DOHH2 (cell line): Measurements from ENCODE around the gene GALNS.

Source experiments
- H3F3A ChIP-seq: fragments of 200-600 bp; sonication (generic), shearing (Covaris generic); 2 replicates; pipeline ENCODE4 v1.6.0; 2016; ENCODE audit warnings: antibody characterized with exemption, mild to moderate bottlenecking; ENCODE audit not compliant: control insufficient read depth, insufficient read depth
- H3K27ac ChIP-seq: fragments of 200-600 bp; sonication (generic); 2 replicates; pipeline ENCODE4 v1.5.1; 2014; ENCODE audit warnings: low read depth, mild to moderate bottlenecking, low read length, moderate library complexity
- H3K27me3 ChIP-seq: fragments of 200-600 bp; sonication (generic); 2 replicates; pipeline ENCODE4 v1.6.1; 2014; ENCODE audit warnings: mild to moderate bottlenecking, low read length, mixed read lengths; ENCODE audit not compliant: control insufficient read depth
- H3K36me3 ChIP-seq: fragments of 200-600 bp; sonication (generic); 2 replicates; pipeline ENCODE4 v1.6.1; 2014; ENCODE audit warnings: mild to moderate bottlenecking, low read length, moderate library complexity, mixed read lengths; ENCODE audit not compliant: control insufficient read depth
- H3K4me1 ChIP-seq: fragments of 200-600 bp; sonication (generic); 2 replicates; pipeline ENCODE4 v1.6.1; 2014; ENCODE audit warnings: mild to moderate bottlenecking, low read length, mixed read lengths; ENCODE audit not compliant: control insufficient read depth
- H3K4me2 ChIP-seq: fragments of 200-600 bp; sonication (generic); 2 replicates; pipeline ENCODE4 v1.6.0; 2014; ENCODE audit warnings: mild to moderate bottlenecking, low read length, moderate library complexity
- H3K4me3 ChIP-seq: fragments of 200-600 bp; sonication (generic); 2 replicates; pipeline ENCODE4 v1.5.1; 2014; ENCODE audit warnings: mild to moderate bottlenecking, low read length, mixed read lengths
- H3K79me2 ChIP-seq: fragments of 200-600 bp; sonication (generic); 2 replicates; pipeline ENCODE4 v1.6.1; 2014; ENCODE audit warnings: mild to moderate bottlenecking, low read length, mixed read lengths; ENCODE audit not compliant: control insufficient read depth
- H3K9me2 ChIP-seq: fragments of 200-600 bp; sonication (generic); replicated peaks from 2 replicates; pipeline ENCODE4 v1.6.1; 2014; ENCODE audit warnings: mild to moderate bottlenecking, low read length, mixed read lengths; ENCODE audit not compliant: control insufficient read depth
- H3K9me3 ChIP-seq: fragments of 200-600 bp; sonication (generic); 2 replicates; pipeline ENCODE4 v1.6.1; 2014; ENCODE audit warnings: antibody characterized with exemption, low read length, mixed read lengths; ENCODE audit not compliant: control insufficient read depth, insufficient read depth
- H4K20me1 ChIP-seq: fragments of 200-600 bp; sonication (generic); 2 replicates; pipeline ENCODE4 v1.6.0; 2014; ENCODE audit warnings: low read depth, mild to moderate bottlenecking, antibody characterized with exemption, low read length, moderate library complexity; ENCODE audit not compliant: control insufficient read depth, insufficient read depth
- EZH2phosphoT487 ChIP-seq: fragments of 200-600 bp; sonication (generic); IDR thresholded peaks from 2 replicates; pipeline ENCODE4 v1.6.1; 2017; ENCODE audit warnings: borderline replicate concordance, mild to moderate bottlenecking, antibody characterized with exemption, low read length, moderate library complexity, mixed read lengths
- TF ChIP-seq, protein P1 (sequence below): fragments of 200-600 bp; sonication (generic); IDR thresholded peaks from one replicate; pipeline ENCODE4 v1.5.1; 2014; ENCODE audit warnings: antibody characterized with exemption, mild to moderate bottlenecking, low read depth, low read length; ENCODE audit not compliant: poor library complexity, severe bottlenecking

Gene GALNS

DNA sequence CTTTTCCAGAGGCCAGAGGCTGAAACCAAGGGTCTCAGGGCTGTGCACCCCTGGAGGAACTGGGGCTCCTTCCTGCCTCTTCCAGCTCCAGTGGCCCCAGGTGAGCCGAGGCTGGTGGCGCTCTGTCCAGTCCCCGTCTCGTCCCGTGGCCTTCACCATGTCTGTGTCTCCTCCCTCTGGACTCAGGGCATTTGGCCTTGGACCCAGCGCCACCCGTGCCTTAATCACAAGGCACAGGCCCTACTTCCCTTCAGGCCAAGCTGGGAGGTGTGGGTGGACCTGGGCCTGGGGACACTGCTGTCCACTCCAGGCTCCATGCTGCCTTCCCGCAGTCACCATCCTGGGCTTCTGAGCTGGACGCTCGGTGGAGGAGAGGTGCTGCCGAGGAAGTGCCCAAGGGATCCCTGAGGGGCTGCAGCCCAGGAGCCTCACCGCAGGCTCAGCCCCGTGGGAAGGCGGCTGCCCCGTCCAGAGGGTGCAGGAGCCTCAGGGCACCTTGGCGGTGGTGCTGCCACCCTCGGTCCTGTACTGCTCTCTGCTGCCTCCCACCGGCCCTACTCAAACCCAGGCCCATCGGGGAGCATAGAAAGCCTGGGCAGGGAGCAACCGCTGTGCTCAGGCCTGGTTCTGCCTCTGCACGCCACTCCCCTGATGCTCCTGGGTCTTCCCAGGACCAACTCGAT, 35.4 kb downstream of the GALNS start:
- Histone ChIP-seq H3K9me2 (no peaks in the 10 kb centered on the region), H3K79me2 (no peaks in the 10 kb centered on the region), H4K20me1 (no peaks in the 10 kb centered on the region), H3K4me2 (no peak overlapping the region), H3K36me3 (no peaks in the 10 kb centered on the region), H3K27me3 (no peaks in the 10 kb centered on the region), H3K27ac (no peak overlapping the region), H3K4me3 (no peak overlapping the region), H3K4me1 (no peaks in the 10 kb centered on the region), H3K9me3 (no peaks in the 10 kb centered on the region), H3F3A (no peaks in the 10 kb centered on the region)
- TF ChIP-seq EZH2phosphoT487 = no peak
- TF ChIP-seq, protein P1, sequence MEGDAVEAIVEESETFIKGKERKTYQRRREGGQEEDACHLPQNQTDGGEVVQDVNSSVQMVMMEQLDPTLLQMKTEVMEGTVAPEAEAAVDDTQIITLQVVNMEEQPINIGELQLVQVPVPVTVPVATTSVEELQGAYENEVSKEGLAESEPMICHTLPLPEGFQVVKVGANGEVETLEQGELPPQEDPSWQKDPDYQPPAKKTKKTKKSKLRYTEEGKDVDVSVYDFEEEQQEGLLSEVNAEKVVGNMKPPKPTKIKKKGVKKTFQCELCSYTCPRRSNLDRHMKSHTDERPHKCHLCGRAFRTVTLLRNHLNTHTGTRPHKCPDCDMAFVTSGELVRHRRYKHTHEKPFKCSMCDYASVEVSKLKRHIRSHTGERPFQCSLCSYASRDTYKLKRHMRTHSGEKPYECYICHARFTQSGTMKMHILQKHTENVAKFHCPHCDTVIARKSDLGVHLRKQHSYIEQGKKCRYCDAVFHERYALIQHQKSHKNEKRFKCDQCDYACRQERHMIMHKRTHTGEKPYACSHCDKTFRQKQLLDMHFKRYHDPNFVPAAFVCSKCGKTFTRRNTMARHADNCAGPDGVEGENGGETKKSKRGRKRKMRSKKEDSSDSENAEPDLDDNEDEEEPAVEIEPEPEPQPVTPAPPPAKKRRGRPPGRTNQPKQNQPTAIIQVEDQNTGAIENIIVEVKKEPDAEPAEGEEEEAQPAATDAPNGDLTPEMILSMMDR = peak; percentile 42

DNA sequence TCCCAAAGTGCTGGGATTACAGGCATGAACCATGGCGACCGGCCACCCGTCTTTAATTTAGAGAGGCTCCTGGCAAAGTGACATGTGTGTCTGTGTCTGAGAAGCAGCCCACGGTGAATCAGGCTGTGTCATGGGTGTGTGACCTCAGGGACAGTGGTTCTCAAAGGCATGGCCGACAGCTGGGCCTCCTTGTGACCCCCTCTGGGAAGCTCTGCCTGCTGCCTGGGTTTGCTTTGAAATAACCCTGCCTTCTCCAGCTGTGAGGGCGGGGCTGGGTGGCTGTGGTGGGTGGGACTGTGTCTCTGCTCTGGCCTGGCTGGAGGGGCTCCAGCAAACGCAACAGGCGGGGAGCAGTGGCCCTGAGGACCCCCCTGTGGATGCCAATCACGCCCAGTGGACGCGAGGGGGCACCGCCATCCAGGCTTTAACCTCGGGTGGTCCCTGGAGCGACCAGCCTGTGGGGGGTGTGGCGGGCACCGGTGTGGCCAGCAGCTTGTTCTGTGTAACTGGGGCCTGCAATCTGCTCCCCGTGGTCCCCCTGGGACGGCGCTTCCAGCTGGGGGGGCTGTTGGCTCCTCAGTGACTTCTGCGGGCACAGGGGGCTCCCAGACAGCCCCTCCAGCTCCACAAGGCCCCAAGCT, 36.2 kb downstream of the GALNS start:
- no peaks in the 10 kb centered on the region for H3K4me1 ChIP-seq
- H3K9me3 ChIP-seq = no peaks in the 10 kb centered on the region
- no peaks in the 10 kb centered on the region for H3K36me3 ChIP-seq
- TF ChIP-seq, protein P1 = no peak
- TF ChIP-seq EZH2phosphoT487 = no peak
- H3K79me2 ChIP-seq = no peaks in the 10 kb centered on the region
- no peaks in the 10 kb centered on the region for H3K9me2 ChIP-seq
- H3K27me3 ChIP-seq = no peaks in the 10 kb centered on the region
- no peak overlapping the region for H3K27ac ChIP-seq
- H3K4me2 ChIP-seq = no peak overlapping the region
- no peaks in the 10 kb centered on the region for H3F3A ChIP-seq
- no peaks in the 10 kb centered on the region for H4K20me1 ChIP-seq
- H3K4me3 ChIP-seq = no peak overlapping the region

DNA sequence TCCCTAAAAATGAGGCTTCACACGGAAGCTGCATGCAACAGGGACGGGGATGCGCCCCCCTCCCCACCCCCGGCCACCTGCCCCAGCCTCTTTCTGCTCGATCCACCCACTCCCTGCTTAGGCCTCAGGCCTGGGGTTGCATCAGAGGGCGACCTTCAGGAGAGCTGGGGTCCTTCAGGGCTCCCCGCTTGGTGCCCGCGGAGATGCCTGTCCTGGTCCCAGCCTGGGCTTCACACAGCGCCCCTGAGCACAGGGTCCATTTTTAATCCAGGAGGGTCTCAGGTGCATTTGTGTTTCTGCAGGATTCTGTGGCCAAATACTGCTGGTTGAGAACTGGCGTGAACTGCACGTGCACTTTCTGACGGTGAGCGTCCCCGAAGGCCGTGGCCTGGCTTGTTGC, 37.6 kb downstream of the GALNS start:
- no peaks in the 10 kb centered on the region for H3K36me3 ChIP-seq
- H3K9me2 ChIP-seq = no peaks in the 10 kb centered on the region
- H3K27me3 ChIP-seq = no peaks in the 10 kb centered on the region
- no peaks in the 10 kb centered on the region for H3F3A ChIP-seq
- H3K9me3 ChIP-seq = no peaks in the 10 kb centered on the region
- H3K4me1 ChIP-seq = no peaks in the 10 kb centered on the region
- TF ChIP-seq EZH2phosphoT487 = no peak
- TF ChIP-seq, protein P1 = no peak
- no peaks in the 10 kb centered on the region for H4K20me1 ChIP-seq
- no peak overlapping the region for H3K4me3 ChIP-seq
- H3K79me2 ChIP-seq = no peaks in the 10 kb centered on the region
- no peak overlapping the region for H3K4me2 ChIP-seq
- no peak overlapping the region for H3K27ac ChIP-seq
